Caco-2 (cell line): ENCODE measurements around the gene ADAM23. TPM values are rescaled to one million over a fixed set of nuclear protein-coding genes. Genes with fewer than 3 reads are reported as not detected.

ENCODE experiments used
- BruUV-seq: library from RNA; stranded (reverse); fragments of 400-500 nt; replicated peaks from 2 replicates; lab custom pipeline; 2021; lab: Mats Ljungman, UMichigan
- CTCF ChIA-PET: fragments of 300-600 bp; sonication (Branson Sonifier 250); formaldehyde crosslinking; loops from one replicate; lab custom pipeline; 2022; ENCODE audit warnings: antibody characterized with exemption; lab: Charles Lee
- POLR2A ChIA-PET: fragments of 300-600 bp; sonication (Branson Sonifier 250); formaldehyde crosslinking; loops from one replicate; lab custom pipeline; 2022; ENCODE audit warnings: antibody characterized with exemption; lab: Charles Lee
- DNase-seq, 2 experiments: peaks; one replicate each; pipeline versions ENCODE4 v3.0.0 to v3.0.0-alpha.2; 2020 to 2022
- H3K27me3 ChIP-seq: replicated peaks from 2 replicates; pipeline ENCODE4 v1.6.0; 2011; ENCODE audit warnings: low read length; ENCODE audit not compliant: control insufficient read depth, insufficient read depth
- H3K36me3 ChIP-seq: 2 replicates; pipeline ENCODE4 v1.5.1; 2011; ENCODE audit warnings: low read length; ENCODE audit not compliant: control insufficient read depth, insufficient read depth
- H3K4me1 ChIP-seq: fragments of 250-450 bp; sonication (Bioruptor Pico); 2 replicates; pipeline ENCODE4 v1.5.1; 2020; ENCODE audit warnings: mild to moderate bottlenecking
- H3K4me3 ChIP-seq: 2 replicates; pipeline ENCODE4 v1.5.1; 2011; ENCODE audit warnings: low read depth, mild to moderate bottlenecking, control low read depth, low read length
- H3K9me3 ChIP-seq: fragments of 250-450 bp; sonication (Bioruptor Pico); 2 replicates; pipeline ENCODE4 v1.5.1; 2020; ENCODE audit warnings: mild to moderate bottlenecking, moderate library complexity
- H3K27ac Mint-ChIP-seq: one replicate; pipeline ENCODE4 v1.8.0; 2022; ENCODE audit warnings: mixed read lengths; ENCODE audit not compliant: unreplicated experiment
- H3K27me3 Mint-ChIP-seq: one replicate; pipeline ENCODE4 v1.8.0; 2022; ENCODE audit warnings: mixed read lengths; ENCODE audit not compliant: insufficient read depth, unreplicated experiment
- H3K36me3 Mint-ChIP-seq: one replicate; pipeline ENCODE4 v1.8.0; 2022; ENCODE audit warnings: mild to moderate bottlenecking, mixed read lengths; ENCODE audit not compliant: insufficient read depth, unreplicated experiment
- H3K4me1 Mint-ChIP-seq: one replicate; pipeline ENCODE4 v1.8.0; 2022; ENCODE audit warnings: low read depth, mixed read lengths; ENCODE audit not compliant: unreplicated experiment
- H3K4me3 Mint-ChIP-seq: one replicate; pipeline ENCODE4 v1.8.0; 2022; ENCODE audit warnings: mild to moderate bottlenecking, moderate library complexity, mixed read lengths; ENCODE audit not compliant: unreplicated experiment
- H3K9me3 Mint-ChIP-seq: one replicate; pipeline ENCODE4 v1.8.0; 2022; ENCODE audit warnings: mixed read lengths; ENCODE audit not compliant: unreplicated experiment
- CTCF ChIP-seq, 2 experiments: fragments of 200-600 bp in 1 of 2; IDR thresholded peaks; 1 replicate in 1 of 2; 2 replicates in 1 of 2; pipeline versions ENCODE4 v1.5.1 to v1.8.0; 2011 to 2022; ENCODE audit warnings: antibody characterized with exemption in 1 of 2, control low read depth in 1 of 2, inconsistent platforms in 1 of 2, low read depth in 1 of 2, low read length in 1 of 2, mild to moderate bottlenecking in 1 of 2, moderate library complexity in 1 of 2; ENCODE audit not compliant: insufficient read depth in 1 of 2, severe bottlenecking in 1 of 2, unreplicated experiment in 1 of 2
- intact Hi-C: fragments of 100-400 bp; cut with micrococcal nuclease; formaldehyde crosslinking; loops from one replicate; pipeline ENCODE4 v1.10.0; 2022; ENCODE audit not compliant: unreplicated experiment
- total RNA-seq: library from RNA; stranded (reverse); gene quantifications from 2 replicates; pipeline ENCODE4 v1.2.3, GENCODE V29; 2022

Gene ADAM23
- total RNA-seq, 1 experiment from 2014 or later = 55.1 TPM

DNA sequence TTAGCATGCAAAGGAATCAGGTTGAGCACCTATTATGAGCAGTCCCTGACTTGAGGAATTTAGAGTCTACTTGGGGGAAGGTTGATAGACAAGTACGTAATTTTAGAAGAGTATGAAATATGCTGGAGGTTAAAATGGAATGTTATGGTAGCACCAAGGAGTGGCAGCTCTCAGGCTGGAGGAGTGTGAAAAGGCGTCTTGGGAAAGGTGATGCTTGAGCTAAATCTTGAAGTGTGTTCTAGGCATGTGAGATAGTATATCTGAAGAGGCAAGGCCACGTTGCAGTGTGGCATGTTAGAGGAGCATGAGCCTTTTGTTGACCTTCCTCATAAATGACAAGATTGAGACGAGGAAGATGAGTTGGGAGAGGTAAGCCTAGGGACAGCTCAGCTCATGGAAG, 39.3 kb downstream of the ADAM23 start:
- no peaks in the 10 kb centered on the region for H3K9me3 ChIP-seq
- H3K4me1 ChIP-seq = no peaks in the 10 kb centered on the region
- no peaks in the 10 kb centered on the region; the same call in 1 of the 2 replicates for H3K36me3 ChIP-seq
- TF ChIP-seq CTCF (IDR thresholded peaks at IDR 0.05; ENCODE audit: insufficient read depth in 1 of 2, low read depth in 1 of 2, low read length in 1 of 2, severe bottlenecking in 1 of 2, unreplicated experiment in 1 of 2) = no peak
- peaks cover 8% of the 10 kb centered on the region for H3K36me3 Mint-ChIP-seq
- ChIA-PET CTCF (no interaction called here), POLR2A (no interaction called here)
- peaks cover 12% of the 10 kb centered on the region for H3K4me1 Mint-ChIP-seq
- no peak overlapping the region for H3K4me3 Mint-ChIP-seq
- no peaks in the 10 kb centered on the region for H3K9me3 Mint-ChIP-seq
- BruUV-seq = no TSS peak
- no peak overlapping the region for H3K4me3 ChIP-seq
- H3K27me3 Mint-ChIP-seq = no peaks in the 10 kb centered on the region
- intact Hi-C loops = no loop called here
- no peaks in the 10 kb centered on the region for H3K27me3 ChIP-seq
- DNase-seq = no peak
- no peak overlapping the region for H3K27ac Mint-ChIP-seq

DNA sequence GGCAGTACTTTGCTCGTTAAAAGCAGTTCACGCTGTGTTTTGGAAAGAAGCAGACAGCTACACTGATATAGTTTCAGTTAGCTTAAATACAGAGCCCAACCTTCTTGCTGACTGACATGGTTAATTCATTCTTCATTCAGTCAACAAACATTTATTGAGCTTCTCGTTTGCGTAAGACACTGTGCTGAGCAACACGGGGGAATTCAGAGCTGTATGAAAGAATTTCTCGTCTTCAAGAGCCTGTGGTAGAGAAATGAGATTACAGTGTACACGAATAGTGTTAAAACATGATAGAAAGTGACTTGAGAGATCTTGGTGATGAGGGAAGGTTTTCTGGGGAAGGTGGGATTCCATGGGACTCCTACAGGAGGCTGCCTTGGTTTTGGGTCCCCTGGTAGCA, 44.7 kb downstream of the ADAM23 start:
- Histone ChIP-seq H3K4me1 (no peaks in the 10 kb centered on the region), H3K27me3 (no peaks in the 10 kb centered on the region), H3K4me3 (no peak overlapping the region), H3K36me3 (no peaks in the 10 kb centered on the region; the same call in 1 of the 2 replicates), H3K9me3 (no peaks in the 10 kb centered on the region)
- Mint-ChIP-seq H3K4me1 (peaks cover 12% of the 10 kb centered on the region), H3K4me3 (no peak overlapping the region), H3K9me3 (peaks cover 8% of the 10 kb centered on the region), H3K36me3 (peaks cover 8% of the 10 kb centered on the region), H3K27ac (no peak overlapping the region), H3K27me3 (no peaks in the 10 kb centered on the region)
- ChIA-PET POLR2A (no interaction called here), CTCF (no interaction called here)
- intact Hi-C loops = no loop called here
- BruUV-seq = no TSS peak
- no peak for DNase-seq
- TF ChIP-seq CTCF (IDR thresholded peaks at IDR 0.05; ENCODE audit: insufficient read depth in 1 of 2, low read depth in 1 of 2, low read length in 1 of 2, severe bottlenecking in 1 of 2, unreplicated experiment in 1 of 2) = no peak

DNA sequence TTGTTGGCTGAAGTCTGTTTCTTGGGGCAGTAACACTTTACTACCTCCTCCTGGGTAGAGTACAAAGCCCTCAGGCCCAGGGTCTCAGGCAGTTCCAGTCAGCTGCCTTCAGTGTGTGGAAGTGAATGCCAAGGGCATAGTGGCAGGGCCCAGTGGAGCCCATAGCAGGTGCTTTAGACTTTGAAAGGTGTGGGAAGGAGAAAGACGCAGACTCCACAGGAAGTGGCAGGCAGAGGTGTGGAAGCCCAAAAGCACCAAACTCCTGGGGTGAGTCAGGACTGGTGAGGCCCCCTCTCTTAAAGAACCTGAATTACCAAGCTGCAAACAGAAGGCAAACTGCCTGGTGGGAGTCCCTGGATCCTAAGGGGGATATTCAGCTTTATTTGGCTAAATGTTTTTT, 45.3 kb downstream of the ADAM23 start:
- no peaks in the 10 kb centered on the region for H3K27me3 ChIP-seq
- H3K9me3 ChIP-seq = no peaks in the 10 kb centered on the region
- TF ChIP-seq CTCF (IDR thresholded peaks at IDR 0.05; ENCODE audit: insufficient read depth in 1 of 2, low read depth in 1 of 2, low read length in 1 of 2, severe bottlenecking in 1 of 2, unreplicated experiment in 1 of 2) = no peak
- CTCF ChIA-PET = no interaction called here
- no peak overlapping the region for H3K4me3 Mint-ChIP-seq
- no peaks in the 10 kb centered on the region; the same call in 1 of the 2 replicates for H3K36me3 ChIP-seq
- no peaks in the 10 kb centered on the region for H3K4me1 ChIP-seq
- intact Hi-C loops = no loop called here
- peaks cover 12% of the 10 kb centered on the region for H3K4me1 Mint-ChIP-seq
- POLR2A ChIA-PET = no interaction called here
- H3K27ac Mint-ChIP-seq = no peak overlapping the region
- peaks cover 8% of the 10 kb centered on the region for H3K9me3 Mint-ChIP-seq
- peaks cover 8% of the 10 kb centered on the region for H3K36me3 Mint-ChIP-seq
- no peak for DNase-seq
- BruUV-seq = no TSS peak
- no peak overlapping the region for H3K4me3 ChIP-seq
- H3K27me3 Mint-ChIP-seq = no peaks in the 10 kb centered on the region
